K562 (cell line): ENCODE results near the gene CYP2D6.
"Not testable (repeated sequence)": the region's sequence is repeated elsewhere in the genome, so short reads cannot be mapped to it uniquely, and the experiment has no call there.

ENCODE experiments used
- EP400 ChIP-seq: fragments of 450-650 bp; IDR thresholded peaks from 2 replicates; pipeline ENCODE4 v1.6.1; 2017; ENCODE audit warnings: antibody characterized with exemption, mild to moderate bottlenecking, moderate library complexity
- GABPB1 ChIP-seq: sonication (generic); formaldehyde crosslinking; IDR thresholded peaks from 2 replicates; pipeline ENCODE4 v1.8.0; 2022; ENCODE audit warnings: mild to moderate bottlenecking, missing genetic modification reagents
- JUND ChIP-seq, 2 experiments: IDR thresholded peaks; 2 replicates in 1 of 2; 3 replicates in 1 of 2; pipeline ENCODE4 v1.6.1; 2011; ENCODE audit warnings: borderline replicate concordance in 2 of 2, low read depth in 2 of 2, low read length in 2 of 2, improper control_type of control experiment in 1 of 2, missing biosample characterization in 1 of 2, missing genetic modification characterization in 1 of 2, missing genetic modification reagents in 1 of 2
- POLR2A ChIP-seq: fragments of 450-650 bp; conservative IDR thresholded peaks from 2 replicates; pipeline ENCODE4 v1.6.1; 2016
- SIN3B ChIP-seq: fragments of 450-650 bp; IDR thresholded peaks from 2 replicates; pipeline ENCODE4 v1.6.1; 2017; ENCODE audit warnings: low read depth, mild to moderate bottlenecking, moderate library complexity
- SP2 ChIP-seq: IDR thresholded peaks from 2 replicates; pipeline ENCODE4 v1.6.1; 2011; ENCODE audit warnings: mild to moderate bottlenecking, low read depth, low read length, moderate library complexity; ENCODE audit not compliant: poor library complexity, severe bottlenecking; ENCODE audit errors: extremely low read depth
- TAF9B ChIP-seq: fragments of 450-650 bp; IDR thresholded peaks from 2 replicates; pipeline ENCODE4 v1.6.1; 2018; ENCODE audit warnings: mild to moderate bottlenecking; ENCODE audit not compliant: partially characterized antibody
- ZNF232 ChIP-seq: sonication (generic); formaldehyde crosslinking; IDR thresholded peaks from 2 replicates; pipeline ENCODE4 v1.8.0; 2022; ENCODE audit warnings: mild to moderate bottlenecking, missing genetic modification reagents
- TF ChIP-seq, protein P1 (sequence below), 2 experiments: fragments of 450-650 bp in 1 of 2; sonication (generic) in 1 of 2; formaldehyde crosslinking in 1 of 2; IDR thresholded peaks in 1 of 2; conservative IDR thresholded peaks in 1 of 2; 2 replicates each; pipeline versions ENCODE4 v1.6.1 to v1.8.1; 2016 to 2023; ENCODE audit warnings: mild to moderate bottlenecking in 2 of 2, moderate library complexity in 2 of 2, inconsistent platforms in 1 of 2, missing genetic modification reagents in 1 of 2

DNA sequence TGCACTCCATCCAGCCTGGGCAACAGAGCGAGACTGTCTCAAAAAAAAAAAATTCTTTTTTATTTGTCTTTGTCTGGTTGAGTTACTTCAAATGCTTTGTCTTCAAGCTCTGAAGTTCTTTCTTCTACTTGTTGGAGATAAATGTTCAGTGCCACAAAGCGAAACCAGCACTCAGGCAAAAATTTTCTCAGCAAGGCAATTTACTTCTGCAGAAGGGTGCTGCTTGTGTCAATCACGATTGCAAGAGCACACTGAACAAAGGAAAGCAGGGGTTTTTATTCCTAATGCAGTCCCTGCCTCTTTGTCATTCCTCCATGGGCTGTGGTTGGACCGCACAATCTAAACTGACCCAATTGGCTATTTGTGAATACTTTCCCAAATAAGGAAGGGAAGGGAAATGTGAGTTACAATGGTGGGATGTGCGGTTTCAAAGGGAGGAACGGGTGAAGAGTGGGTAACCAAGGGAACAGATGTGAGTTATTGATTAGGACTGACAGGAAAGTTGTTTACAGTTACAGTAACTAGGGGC is 26.2 kb downstream of the CYP2D6 start:
- TF ChIP-seq, protein P1, sequence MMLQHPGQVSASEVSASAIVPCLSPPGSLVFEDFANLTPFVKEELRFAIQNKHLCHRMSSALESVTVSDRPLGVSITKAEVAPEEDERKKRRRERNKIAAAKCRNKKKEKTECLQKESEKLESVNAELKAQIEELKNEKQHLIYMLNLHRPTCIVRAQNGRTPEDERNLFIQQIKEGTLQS (IDR thresholded peaks at IDR 0.05) = not testable (repeated sequence)
- TF ChIP-seq, protein P1 (CRISPR knock-in tag; conservative IDR thresholded peaks at IDR 0.05) = not testable (repeated sequence)
- not testable (repeated sequence) for TF ChIP-seq SIN3B; TAF9B; SP2; POLR2A; EP400; ZNF232 (CRISPR knock-in tag); GABPB1 (CRISPR knock-in tag); JUND (IDR thresholded peaks at IDR 0.05; ENCODE audit: borderline replicate concordance, low read depth, low read length); JUND (tag; IDR thresholded peaks at IDR 0.05; ENCODE audit: borderline replicate concordance, low read depth, low read length)
